H1 (cell line): Measurements from ENCODE around the gene ABITRAM. TPM values are rescaled to one million over a fixed set of nuclear protein-coding genes. Genes with fewer than 3 reads are reported as not detected.

Experiments
- CEBPB ChIP-seq: IDR thresholded peaks from 2 replicates; pipeline ENCODE4 v1.6.1; 2012; ENCODE audit warnings: low read depth, low read length
- CHD7 ChIP-seq: fragments of 300-600 bp; sonication (generic); IDR thresholded peaks from 2 replicates; pipeline ENCODE4 v1.7.1; 2012; ENCODE audit warnings: low read length, moderate library complexity, mild to moderate bottlenecking, inconsistent platforms; ENCODE audit not compliant: insufficient replicate concordance
- CTCF ChIP-seq, 3 experiments: IDR thresholded peaks; 1 replicate in 2 of 3; 2 replicates in 1 of 3; pipeline versions ENCODE4 v1.5.1 to v1.6.1; 2011; ENCODE audit warnings: low read length in 3 of 3, mild to moderate bottlenecking in 3 of 3, inconsistent platforms in 2 of 3, low read depth in 1 of 3, moderate library complexity in 1 of 3; ENCODE audit not compliant: insufficient read depth in 1 of 3; ENCODE audit errors: control extremely low read depth in 1 of 3
- HDAC2 ChIP-seq, 2 experiments: fragments of 300-600 bp in 1 of 2; sonication (generic) in 1 of 2; IDR thresholded peaks; 2 replicates each; pipeline ENCODE4 v1.6.1; 2011 to 2012; ENCODE audit warnings: low read depth in 2 of 2, low read length in 2 of 2, mild to moderate bottlenecking in 2 of 2, moderate library complexity in 2 of 2, borderline replicate concordance in 1 of 2, inconsistent platforms in 1 of 2
- KDM4A ChIP-seq: IDR thresholded peaks from one replicate; pipeline ENCODE4 v1.7.1; 2012; ENCODE audit warnings: low read depth, mild to moderate bottlenecking, moderate library complexity, low read length, inconsistent platforms; ENCODE audit not compliant: severe bottlenecking
- PHF8 ChIP-seq: fragments of 200-600 bp; sonication (generic); conservative IDR thresholded peaks from 2 replicates; pipeline ENCODE4 v1.7.1; 2012; ENCODE audit warnings: low read depth, mild to moderate bottlenecking, inconsistent platforms, low read length, moderate library complexity
- POLR2AphosphoS5 ChIP-seq: IDR thresholded peaks from 2 replicates; pipeline ENCODE4 v1.6.1; 2011; ENCODE audit warnings: low read depth, low read length
- TAF7 ChIP-seq: optimal IDR thresholded peaks from 2 replicates; pipeline ENCODE3; 2011; ENCODE audit warnings: low read depth, mild to moderate bottlenecking, inconsistent platforms, low read length, moderate library complexity, borderline replicate concordance
- TBP ChIP-seq: IDR thresholded peaks from 2 replicates; pipeline ENCODE4 v1.6.1; 2011; ENCODE audit warnings: low read depth, low read length, improper control_type of control experiment
- polyA plus RNA-seq, 7 experiments: library from polyadenylated mRNA; depleted of rRNA in 3 of 7; stranded (reverse) in 5 of 7; unstranded in 2 of 7; fragments of >200 nt in 5 of 7; fragments of 200-250 nt in 2 of 7; gene quantifications; 1 replicate in 5 of 7; 2 replicates in 1 of 7; 4 replicates in 1 of 7; pipeline versions ENCODE4 v1.2.1 to v1.2.3, GENCODE V29; 2011 to 2013; ENCODE audit warnings: missing spikeins in 2 of 7, mixed read lengths in 2 of 7
- total RNA-seq: library from RNA; stranded (reverse); fragmentation: NEBNext Ultra II Directional; extraction: Animal tissue kit (Norgen Biotek cat#: 25700); gene quantifications from 2 replicates; pipeline ENCODE4 v1.2.1, GENCODE V29; 2021

ABITRAM gene
- total and polyA plus RNA-seq, 2 of the 8 experiments (the other 6 are each of a cell fraction or from before 2014, with no cell fraction given), result 8.4 to 9.0 TPM

- TF ChIP-seq CHD7 (no peak), TAF7 (no peak), PHF8 (no peak), TBP (no peak), HDAC2 (IDR thresholded peaks at IDR 0.05; ENCODE audit: borderline replicate concordance in 1 of 2, low read depth in 2 of 2, low read length in 2 of 2) (no peak), KDM4A (no peak), POLR2AphosphoS5 (no peak), CEBPB (no peak), CTCF (IDR thresholded peaks at IDR 0.05; ENCODE audit: control extremely low read depth in 1 of 3, insufficient read depth in 1 of 3, low read depth in 1 of 3, low read length in 3 of 3) (no peak)
Measured at GRCh38 chr9:108913391-108913790, 20.8 kb upstream of the ABITRAM start (continued).
